HG02623 (cell line): ENCODE results near the gene PPP1R3D.
"Not testable (repeated sequence)": the region's sequence is repeated elsewhere in the genome, so short reads cannot be mapped to it uniquely, and the experiment has no call there.

Experiments
- ATAC-seq: cut with Tn5 transposase; IDR thresholded peaks from one replicate; pipeline ENCODE4 v1.9.1; 2021; ENCODE audit warnings: moderate library complexity; ENCODE audit not compliant: unreplicated experiment

Gene PPP1R3D, protein sequence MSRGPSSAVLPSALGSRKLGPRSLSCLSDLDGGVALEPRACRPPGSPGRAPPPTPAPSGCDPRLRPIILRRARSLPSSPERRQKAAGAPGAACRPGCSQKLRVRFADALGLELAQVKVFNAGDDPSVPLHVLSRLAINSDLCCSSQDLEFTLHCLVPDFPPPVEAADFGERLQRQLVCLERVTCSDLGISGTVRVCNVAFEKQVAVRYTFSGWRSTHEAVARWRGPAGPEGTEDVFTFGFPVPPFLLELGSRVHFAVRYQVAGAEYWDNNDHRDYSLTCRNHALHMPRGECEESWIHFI

DNA sequence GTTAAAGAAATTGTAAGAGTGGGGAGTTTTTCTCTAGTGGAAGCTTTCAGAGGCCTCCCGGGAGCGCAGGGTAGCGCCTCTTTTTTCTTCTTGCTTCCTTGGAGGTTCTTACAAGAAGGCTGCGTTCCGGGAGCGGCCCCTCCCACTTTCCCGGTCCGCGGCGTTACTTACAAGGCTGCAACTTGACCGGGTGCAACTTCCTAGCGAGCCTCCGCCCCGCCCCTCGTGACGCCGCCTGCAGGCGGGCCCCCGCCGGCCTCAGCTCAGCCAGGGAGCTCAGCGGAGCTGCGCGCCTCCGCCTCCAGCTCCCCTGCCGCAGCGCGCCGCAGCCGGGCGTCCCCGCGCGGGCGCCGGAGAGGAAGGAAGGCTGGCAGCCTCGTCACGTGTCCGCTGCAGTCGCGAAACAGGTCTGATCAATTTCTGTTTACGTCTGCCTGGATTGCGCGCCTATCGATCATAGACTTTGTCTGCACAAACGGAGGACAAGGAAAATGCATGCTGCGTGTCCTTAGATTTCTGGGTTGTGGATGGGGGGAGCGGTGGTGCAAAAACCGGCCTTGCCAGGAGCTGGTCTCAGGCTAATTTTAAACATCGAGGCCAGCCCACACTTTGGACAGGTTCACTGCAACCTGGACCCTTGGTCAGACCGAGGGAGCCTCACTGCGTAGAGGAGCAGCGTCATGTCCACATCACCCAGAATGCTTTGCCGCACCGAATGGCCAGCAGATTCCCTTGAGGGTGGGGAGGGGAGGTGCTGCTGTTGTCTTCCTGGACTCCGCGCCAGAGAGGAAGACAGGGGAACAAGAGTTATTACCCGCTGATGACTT lies at the start of gene PPP1R3D, which contains the start of gene FAM217B:
Gene PPP1R3D, minus strand, starts transcription at position 177 of the 827 bp plus-strand sequence. CDS start 374 bp downstream, outside the sequence.
Gene FAM217B, plus strand, starts transcription at position 261 of the 827 bp plus-strand sequence. CDS start 3,555 bp downstream, outside the sequence.
- ATAC-seq = peak; percentile 93

GRCh38 chr20:59988141-59988540 lies 48.0 kb upstream of the PPP1R3D start:
- ATAC-seq = no peak

GRCh38 chr20:59987135-59987534 lies 47.0 kb upstream of the PPP1R3D start:
- no peak for ATAC-seq

GRCh38 chr20:59985864-59986263 lies 45.8 kb upstream of the PPP1R3D start:
- no peak for ATAC-seq

DNA sequence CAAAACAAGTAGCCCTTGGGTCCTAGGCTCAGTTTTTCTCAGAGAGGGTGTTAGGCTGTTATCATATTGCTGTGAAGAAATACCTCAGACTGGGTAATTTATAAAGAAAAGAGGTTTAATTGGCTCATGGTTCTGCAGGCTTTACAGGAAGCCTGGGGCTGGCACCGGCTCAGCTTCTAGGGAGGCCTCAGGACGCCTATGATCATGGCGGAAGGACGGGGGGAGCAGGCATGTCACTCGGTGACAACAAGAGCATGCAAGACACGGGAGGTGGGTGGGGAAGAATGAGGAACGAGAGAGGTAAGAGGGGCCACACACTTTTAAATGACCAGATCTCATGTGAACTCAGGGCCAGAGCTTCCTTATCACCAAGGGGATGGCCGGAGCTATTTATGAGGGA lies 45.1 kb upstream of the PPP1R3D start:
- no peak for ATAC-seq

GRCh38 chr20:59984541-59984940 lies 44.4 kb upstream of the PPP1R3D start:
- no peak for ATAC-seq

- no peak for ATAC-seq
These were observed 43.0 kb upstream of the PPP1R3D start for GRCh38 chr20:59983076-59983475.

DNA sequence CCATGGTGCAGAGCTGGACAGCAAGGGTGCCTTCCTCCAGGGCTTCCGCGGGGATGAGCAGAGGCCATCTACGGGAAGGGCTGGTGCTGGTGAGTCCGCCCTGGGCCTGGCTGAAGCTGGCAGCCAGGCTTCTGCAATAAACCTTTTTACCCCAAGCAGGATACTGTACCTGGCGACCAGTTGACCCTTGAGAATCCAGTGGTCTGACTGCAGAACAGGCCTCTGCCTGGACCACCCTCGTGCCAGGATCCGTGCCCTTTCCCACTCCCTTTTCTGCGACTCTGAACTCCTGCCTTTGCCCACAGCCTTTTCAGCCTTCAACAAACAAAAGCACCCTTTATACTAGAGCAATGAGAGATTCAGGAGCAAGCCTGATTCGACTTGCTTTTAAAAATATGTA lies 37.0 kb upstream of the PPP1R3D start:
- no peak for ATAC-seq

DNA sequence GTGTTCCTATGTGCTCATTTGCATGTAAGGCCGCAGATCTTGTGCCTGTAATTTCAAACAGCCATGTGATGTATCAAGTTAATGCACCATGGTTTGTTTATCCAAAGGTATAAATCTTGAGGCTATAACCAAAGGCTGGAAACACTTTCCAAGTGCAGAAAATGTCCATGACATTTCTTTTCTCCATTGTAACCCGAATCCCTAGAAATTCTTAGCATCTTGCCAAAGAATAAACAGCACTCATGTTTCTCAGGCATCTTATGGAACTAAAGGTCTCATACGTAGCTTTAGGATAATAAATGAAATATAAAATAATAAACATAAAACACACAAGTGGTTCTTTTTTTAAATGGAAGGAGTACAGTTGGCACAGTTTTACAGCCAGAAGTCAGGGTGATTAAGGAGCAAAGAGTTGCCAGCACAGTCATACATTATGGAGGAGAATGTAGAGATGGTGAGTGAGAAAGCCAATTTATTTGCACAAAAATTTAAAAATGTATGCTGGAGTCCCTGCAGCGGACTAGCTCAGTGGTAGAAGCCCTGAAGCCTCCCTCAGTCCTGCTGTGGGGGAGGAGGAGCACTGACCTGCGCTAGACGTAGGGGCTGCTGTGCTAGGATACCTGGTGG lies 36.2 kb upstream of the PPP1R3D start:
- ATAC-seq = no peak

- ATAC-seq = no peak
These were observed 32.1 kb upstream of the PPP1R3D start for GRCh38 chr20:59972037-59972801.

DNA sequence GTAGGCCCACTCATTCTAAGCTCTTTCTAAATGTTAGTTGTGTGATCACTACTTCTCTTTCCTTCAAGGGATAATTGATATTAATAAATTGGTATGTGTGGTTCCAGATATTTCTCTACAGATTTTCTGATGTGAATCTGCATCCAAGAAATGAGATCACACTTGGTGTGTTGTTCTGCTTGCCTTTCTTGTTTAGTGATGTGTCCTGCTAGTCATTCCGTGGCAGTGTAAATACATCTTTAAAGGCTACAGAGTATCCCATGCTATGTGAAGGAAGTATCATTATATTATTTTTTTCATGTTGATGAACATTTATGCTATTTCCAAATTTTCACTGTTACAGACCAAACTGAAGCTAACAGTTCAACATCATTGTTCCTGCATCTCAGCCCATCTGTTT lies 31.3 kb upstream of the PPP1R3D start:
- no peak for ATAC-seq

DNA sequence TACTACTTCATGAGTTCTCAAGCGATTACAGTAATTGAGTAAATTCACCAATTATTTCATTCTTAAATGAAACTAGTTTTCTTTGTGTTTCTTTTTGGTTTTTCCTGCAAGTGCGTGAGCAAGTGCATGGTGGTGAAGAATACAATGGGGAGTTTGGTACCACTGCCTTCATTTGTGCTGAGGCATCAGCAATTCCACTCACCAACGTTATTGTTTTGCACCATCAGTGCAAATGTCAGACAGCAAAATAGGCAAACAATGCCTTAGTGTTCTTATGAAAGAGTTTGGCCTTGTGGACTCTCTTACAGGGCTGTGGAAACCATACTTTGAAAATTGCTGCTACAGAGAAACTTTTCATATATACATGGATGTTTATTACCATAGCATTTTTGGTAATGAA lies 26.3 kb upstream of the PPP1R3D start:
- ATAC-seq = no peak

GRCh38 chr20:59962155-59962554 lies 22.1 kb upstream of the PPP1R3D start:
- ATAC-seq = no peak

DNA sequence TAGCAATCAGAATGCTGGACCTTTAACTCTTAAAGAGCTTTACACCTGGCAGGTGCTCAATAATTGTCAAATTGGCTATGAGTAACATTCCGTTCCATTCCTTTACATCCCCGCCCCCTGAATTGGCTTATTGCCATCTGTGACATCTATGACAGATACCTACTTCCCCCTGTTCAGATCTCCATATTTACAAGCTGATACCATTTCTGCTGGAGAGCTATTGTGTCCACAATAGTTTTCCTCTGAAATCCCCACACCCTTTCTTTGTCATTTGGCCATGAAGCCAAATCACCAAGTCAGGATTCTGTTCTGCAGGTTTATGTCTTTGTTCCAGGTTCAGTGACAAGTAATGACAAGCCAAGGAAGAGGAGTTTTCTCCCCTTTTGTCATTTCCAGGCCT lies 21.3 kb upstream of the PPP1R3D start:
- no peak for ATAC-seq

DNA sequence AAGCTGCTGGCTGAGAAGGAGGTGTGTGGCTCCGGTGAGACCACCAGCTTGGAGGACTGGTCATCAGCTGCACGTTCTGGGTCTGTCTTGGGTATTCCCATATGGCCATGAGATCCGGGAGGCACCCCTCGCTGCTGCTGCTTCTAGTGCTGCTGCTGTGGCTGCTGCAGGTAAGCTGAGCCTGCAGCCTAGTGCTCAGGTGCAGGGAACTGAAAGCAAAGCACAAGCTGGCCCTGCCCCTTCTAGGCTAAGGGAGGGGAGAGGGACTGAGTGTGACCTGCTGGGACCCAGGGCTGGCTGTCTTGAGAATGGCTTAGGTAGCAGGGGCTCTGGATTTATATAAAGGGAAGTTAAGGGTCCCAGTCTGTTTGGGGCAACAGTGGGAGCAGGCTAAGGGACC lies 18.5 kb upstream of the PPP1R3D start:
- ATAC-seq = no peak

GRCh38 chr20:59958123-59958522 lies 18.0 kb upstream of the PPP1R3D start, which contains the start of gene CDH26:
TSS of gene CDH26 (plus strand) at chr20:59958423. CDS start at chr20:59958727, 304 bp downstream.
- no peak for ATAC-seq

- ATAC-seq = not testable (repeated sequence)
These were observed 17.5 kb upstream of the PPP1R3D start for GRCh38 chr20:59957568-59957967.

- no peak for ATAC-seq
These were observed 15.2 kb upstream of the PPP1R3D start for GRCh38 chr20:59955131-59955796.

DNA sequence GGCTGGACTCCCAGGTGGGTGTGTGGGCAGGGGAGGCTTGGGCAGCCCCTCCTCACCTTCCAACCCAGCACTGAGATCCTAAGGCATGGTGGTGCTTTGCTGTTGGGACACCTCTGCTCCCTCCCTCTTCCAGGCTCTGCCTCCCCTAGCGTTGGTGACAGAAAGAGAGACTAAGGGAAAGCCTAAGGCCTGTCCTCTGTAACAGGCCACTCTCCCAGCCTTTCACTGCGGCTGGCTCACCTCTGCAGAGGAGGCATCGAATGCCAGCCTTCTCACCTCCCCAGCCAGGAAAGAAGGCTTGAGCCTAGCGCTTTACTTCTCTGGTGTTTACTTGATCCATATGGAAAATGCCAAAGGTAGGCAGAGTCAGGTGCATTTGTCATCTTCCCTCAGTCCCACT lies 14.6 kb upstream of the PPP1R3D start:
- no peak for ATAC-seq

GRCh38 chr20:59949911-59950310 lies 9.8 kb upstream of the PPP1R3D start:
- no peak for ATAC-seq
